Gastrocnemius medialis (tissue), 4 donors: ENCODE measurements around the gene KCNK2.

Source experiments
- POLR2A ChIP-seq, 2 donors: fragments of 450-650 bp; IDR thresholded peaks; one replicate each; pipeline ENCODE4 v1.6.1; 2017; ENCODE audit warnings: antibody characterized with exemption in 2 of 2, mild to moderate bottlenecking in 2 of 2, moderate library complexity in 2 of 2
- TF ChIP-seq, protein P1 (sequence below), 5 experiments: fragments of 450-650 bp in 3 of 5; fragments of 200-600 bp in 2 of 5; sonication (generic) in 2 of 5; IDR thresholded peaks in 4 of 5; conservative IDR thresholded peaks in 1 of 5; 1 replicate in 4 of 5; 2 replicates in 1 of 5; pipeline ENCODE4 v1.5.1; 2016 to 2019; ENCODE audit warnings: antibody characterized with exemption in 5 of 5, mild to moderate bottlenecking in 3 of 5, moderate library complexity in 3 of 5

DNA sequence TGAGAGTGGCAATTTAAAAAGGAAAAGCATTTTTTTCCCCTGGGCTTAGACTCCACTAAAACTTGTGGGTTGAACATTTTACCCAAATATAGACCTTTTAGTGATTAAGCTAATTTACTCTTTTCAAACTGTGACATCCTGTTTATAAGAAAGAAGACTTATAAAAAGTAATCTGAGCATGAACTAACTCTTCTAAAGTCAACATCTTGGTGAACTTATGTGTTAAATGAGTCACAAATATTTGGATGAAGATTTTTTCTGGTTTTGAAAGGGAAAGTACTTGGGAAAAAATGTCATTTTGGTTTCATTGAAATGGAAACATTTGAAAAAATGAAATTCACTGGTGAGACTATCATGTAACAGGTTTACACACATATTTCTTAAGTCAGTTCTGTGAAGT lies 109.8 kb downstream of the KCNK2 start:
- TF ChIP-seq, protein P1, sequence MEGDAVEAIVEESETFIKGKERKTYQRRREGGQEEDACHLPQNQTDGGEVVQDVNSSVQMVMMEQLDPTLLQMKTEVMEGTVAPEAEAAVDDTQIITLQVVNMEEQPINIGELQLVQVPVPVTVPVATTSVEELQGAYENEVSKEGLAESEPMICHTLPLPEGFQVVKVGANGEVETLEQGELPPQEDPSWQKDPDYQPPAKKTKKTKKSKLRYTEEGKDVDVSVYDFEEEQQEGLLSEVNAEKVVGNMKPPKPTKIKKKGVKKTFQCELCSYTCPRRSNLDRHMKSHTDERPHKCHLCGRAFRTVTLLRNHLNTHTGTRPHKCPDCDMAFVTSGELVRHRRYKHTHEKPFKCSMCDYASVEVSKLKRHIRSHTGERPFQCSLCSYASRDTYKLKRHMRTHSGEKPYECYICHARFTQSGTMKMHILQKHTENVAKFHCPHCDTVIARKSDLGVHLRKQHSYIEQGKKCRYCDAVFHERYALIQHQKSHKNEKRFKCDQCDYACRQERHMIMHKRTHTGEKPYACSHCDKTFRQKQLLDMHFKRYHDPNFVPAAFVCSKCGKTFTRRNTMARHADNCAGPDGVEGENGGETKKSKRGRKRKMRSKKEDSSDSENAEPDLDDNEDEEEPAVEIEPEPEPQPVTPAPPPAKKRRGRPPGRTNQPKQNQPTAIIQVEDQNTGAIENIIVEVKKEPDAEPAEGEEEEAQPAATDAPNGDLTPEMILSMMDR (IDR thresholded peaks at IDR 0.05 in 4 of 5, conservative IDR thresholded peaks at IDR 0.05 in 1 of 5), result no peak
- TF ChIP-seq POLR2A (IDR thresholded peaks at IDR 0.05), result no peak
